CD4-positive, alpha-beta T cell treated with Interferon alpha-2 for 1 hour (primary cell): ENCODE measurements around the gene BFSP2.
A peak's percentile ranks its signal among the peaks of the same experiment; 100 is the strongest.

ENCODE experiments used
- DNase-seq, 2 donors: peaks; one replicate each; pipeline ENCODE4 v3.0.0-alpha.2; 2020 to 2022

BFSP2 gene

GRCh38 chr3:133384331-133385027, 15.4 kb upstream of the BFSP2 start:
- peak in 1 of 2 donors; percentile 11 for DNase-seq

GRCh38 chr3:133386876-133387275, 13.0 kb upstream of the BFSP2 start:
- no peak for DNase-seq

- DNase-seq = no peak
These were observed 12.5 kb upstream of the BFSP2 start for GRCh38 chr3:133387341-133387740.

GRCh38 chr3:133388696-133389395, 11.0 kb upstream of the BFSP2 start:
- no peak for DNase-seq

GRCh38 chr3:133390715-133391114, 9.1 kb upstream of the BFSP2 start:
- no peak for DNase-seq

GRCh38 chr3:133393204-133393603, 6.7 kb upstream of the BFSP2 start:
- no peak for DNase-seq

GRCh38 chr3:133393691-133394474, 6.0 kb upstream of the BFSP2 start:
- no peak for DNase-seq

- no peak for DNase-seq
These were observed 5.1 kb upstream of the BFSP2 start for GRCh38 chr3:133394561-133395311.

- DNase-seq = no peak
These were observed 3.0 kb upstream of the BFSP2 start for GRCh38 chr3:133396906-133397305.

GRCh38 chr3:133401374-133402135, 1.7 kb downstream of the BFSP2 start:
- no peak for DNase-seq

- no peak for DNase-seq
These were observed 5.1 kb downstream of the BFSP2 start for GRCh38 chr3:133404920-133405319.

GRCh38 chr3:133408366-133408765, 8.5 kb downstream of the BFSP2 start:
- DNase-seq = no peak

GRCh38 chr3:133408961-133409360, 9.1 kb downstream of the BFSP2 start:
- DNase-seq = no peak

GRCh38 chr3:133410191-133410892, 10.5 kb downstream of the BFSP2 start:
- no peak for DNase-seq

- DNase-seq = no peak
These were observed 12.6 kb downstream of the BFSP2 start for GRCh38 chr3:133412183-133413132.

GRCh38 chr3:133413161-133414020, 13.5 kb downstream of the BFSP2 start:
- DNase-seq = no peak

GRCh38 chr3:133414021-133414392, 14.2 kb downstream of the BFSP2 start:
- no peak for DNase-seq

- DNase-seq = no peak
These were observed 18.5 kb downstream of the BFSP2 start for GRCh38 chr3:133418361-133418760.

- DNase-seq = no peak
These were observed 19.5 kb downstream of the BFSP2 start for GRCh38 chr3:133419151-133419909.
